HEK293 (cell line): ENCODE data around the gene C1orf74.

Experiments used
- CTCF ChIA-PET: fragments of 350-600 bp; formaldehyde crosslinking; extraction: SDS; loops from one replicate; lab custom pipeline; 2021; ENCODE audit warnings: antibody characterized with exemption; lab: Yijun Ruan, JAX
- POLR2A ChIA-PET: fragments of 300-600 bp; formaldehyde crosslinking; extraction: SDS; loops from one replicate; lab custom pipeline; 2020; ENCODE audit warnings: antibody characterized with exemption, inconsistent platforms; lab: Yijun Ruan, JAX
- H3K27ac ChIP-seq: fragments of 200-500 bp; sonication (Bioruptor generic); 2 replicates; pipeline ENCODE4 v1.5.1; 2014; ENCODE audit warnings: low read depth, low read length, control low read depth, inconsistent platforms; ENCODE audit errors: extremely low read depth
- H3K36me3 ChIP-seq, 2 experiments: fragments of 200-500 bp in 1 of 2; sonication (Bioruptor generic) in 1 of 2; 1 replicate in 1 of 2; 2 replicates in 1 of 2; pipeline ENCODE4 v1.5.1; 2014 to 2017; ENCODE audit warnings: inconsistent platforms in 2 of 2, low read length in 2 of 2; ENCODE audit not compliant: control insufficient read depth in 2 of 2, insufficient read depth in 1 of 2
- H3K4me1 ChIP-seq: fragments of 200-500 bp; sonication (Bioruptor generic); 2 replicates; pipeline ENCODE4 v1.5.1; 2014; ENCODE audit warnings: mild to moderate bottlenecking, low read length, inconsistent platforms; ENCODE audit not compliant: control insufficient read depth, insufficient read depth
- H3K4me3 ChIP-seq: 2 replicates; pipeline ENCODE4 v1.5.1; 2011; ENCODE audit warnings: low read depth, mild to moderate bottlenecking, control low read depth, low read length, moderate library complexity
- H3K9me3 ChIP-seq: fragments of 200-500 bp; sonication (Bioruptor generic); 2 replicates; pipeline ENCODE4 v1.5.1; 2014; ENCODE audit warnings: low read depth, low read length, inconsistent platforms; ENCODE audit not compliant: control insufficient read depth, insufficient read depth
- PRDM1 ChIP-seq: fragments of 450-650 bp; formaldehyde crosslinking; IDR thresholded peaks from 2 replicates; pipeline ENCODE4; 2016; ENCODE audit warnings: missing biosample characterization, missing genetic modification characterization
- SCRT2 ChIP-seq: fragments of 450-650 bp; formaldehyde crosslinking; IDR thresholded peaks from 2 replicates; pipeline ENCODE4 v1.5.1; 2016; ENCODE audit warnings: missing biosample characterization, missing genetic modification characterization
- ZBTB20 ChIP-seq: fragments of 450-650 bp; formaldehyde crosslinking; IDR thresholded peaks from 2 replicates; pipeline ENCODE4 v1.5.1; 2016; ENCODE audit warnings: missing biosample characterization, missing genetic modification characterization
- ZBTB21 ChIP-seq: fragments of 450-650 bp; formaldehyde crosslinking; IDR thresholded peaks from 2 replicates; pipeline ENCODE4 v1.5.1; 2017; ENCODE audit warnings: missing biosample characterization, missing genetic modification characterization
- ZIC2 ChIP-seq: fragments of 450-650 bp; formaldehyde crosslinking; IDR thresholded peaks from 2 replicates; pipeline ENCODE4 v1.5.1; 2016; ENCODE audit warnings: missing biosample characterization, missing genetic modification characterization
- ZNF10 ChIP-seq: fragments of 450-650 bp; formaldehyde crosslinking; IDR thresholded peaks from 2 replicates; pipeline ENCODE4 v1.5.1; 2017; ENCODE audit warnings: missing biosample characterization, missing genetic modification characterization
- ZNF19 ChIP-seq: fragments of 450-650 bp; formaldehyde crosslinking; IDR thresholded peaks from 2 replicates; pipeline ENCODE4; 2016; ENCODE audit warnings: missing biosample characterization, missing genetic modification characterization, low read depth
- ZNF23 ChIP-seq: fragments of 450-650 bp; formaldehyde crosslinking; IDR thresholded peaks from 2 replicates; pipeline ENCODE4 v1.5.1; 2016; ENCODE audit warnings: missing biosample characterization, missing genetic modification characterization, borderline replicate concordance
- ZNF341 ChIP-seq: fragments of 450-650 bp; formaldehyde crosslinking; IDR thresholded peaks from 2 replicates; pipeline ENCODE4; 2016; ENCODE audit warnings: low read depth, missing biosample characterization, missing genetic modification characterization
- ZNF366 ChIP-seq: fragments of 450-650 bp; formaldehyde crosslinking; conservative IDR thresholded peaks from 2 replicates; pipeline ENCODE4 v1.5.1; 2016; ENCODE audit warnings: missing biosample characterization, missing genetic modification characterization
- ZNF37A ChIP-seq: fragments of 450-650 bp; IDR thresholded peaks from 2 replicates; pipeline ENCODE4 v1.5.1; 2018; ENCODE audit warnings: missing biosample characterization, missing genetic modification characterization
- ZNF514 ChIP-seq: fragments of 450-650 bp; formaldehyde crosslinking; IDR thresholded peaks from 2 replicates; pipeline ENCODE4 v1.5.1; 2016; ENCODE audit warnings: missing biosample characterization, missing genetic modification characterization
- ZNF530 ChIP-seq: fragments of 450-650 bp; formaldehyde crosslinking; IDR thresholded peaks from 2 replicates; pipeline ENCODE4 v1.5.1; 2016; ENCODE audit warnings: low read depth, missing biosample characterization, missing genetic modification characterization
- ZNF571 ChIP-seq: fragments of 450-650 bp; formaldehyde crosslinking; IDR thresholded peaks from 2 replicates; pipeline ENCODE4 v1.5.0; 2017; ENCODE audit warnings: missing biosample characterization, missing genetic modification characterization
- ZNF792 ChIP-seq: fragments of 450-650 bp; formaldehyde crosslinking; IDR thresholded peaks from 2 replicates; pipeline ENCODE4 v1.5.1; 2016; ENCODE audit warnings: missing biosample characterization, missing genetic modification characterization
- TF ChIP-seq, protein P1 (sequence below): fragments of 450-650 bp; formaldehyde crosslinking; IDR thresholded peaks from 2 replicates; pipeline ENCODE4 v1.5.1; 2017; ENCODE audit warnings: missing biosample characterization, missing genetic modification characterization
- TF ChIP-seq, protein P2 (sequence below): fragments of 450-650 bp; formaldehyde crosslinking; IDR thresholded peaks from 2 replicates; pipeline ENCODE4 v1.5.1; 2016; ENCODE audit warnings: missing biosample characterization, missing genetic modification characterization
- TF ChIP-seq, protein P3 (sequence below): fragments of 450-650 bp; formaldehyde crosslinking; IDR thresholded peaks from 2 replicates; pipeline ENCODE4 v1.5.1; 2016; ENCODE audit warnings: missing biosample characterization, missing genetic modification characterization
- TF ChIP-seq, protein P4 (sequence below): fragments of 450-650 bp; formaldehyde crosslinking; IDR thresholded peaks from 2 replicates; pipeline ENCODE4 v1.5.1; 2016; ENCODE audit warnings: missing biosample characterization, missing genetic modification characterization
- TF ChIP-seq, protein P5 (sequence below): fragments of 450-650 bp; formaldehyde crosslinking; IDR thresholded peaks from 2 replicates; pipeline ENCODE4 v1.5.1; 2016; ENCODE audit warnings: missing biosample characterization, missing genetic modification characterization
- TF ChIP-seq, protein P6 (sequence below): fragments of 450-650 bp; formaldehyde crosslinking; conservative IDR thresholded peaks from 2 replicates; pipeline ENCODE4 v1.5.1; 2016; ENCODE audit warnings: low read depth, missing biosample characterization, missing genetic modification characterization
- TF ChIP-seq, protein P7 (sequence below): fragments of 450-650 bp; formaldehyde crosslinking; IDR thresholded peaks from 2 replicates; pipeline ENCODE4 v1.5.1; 2016; ENCODE audit warnings: missing biosample characterization, missing genetic modification characterization

Gene C1orf74

DNA sequence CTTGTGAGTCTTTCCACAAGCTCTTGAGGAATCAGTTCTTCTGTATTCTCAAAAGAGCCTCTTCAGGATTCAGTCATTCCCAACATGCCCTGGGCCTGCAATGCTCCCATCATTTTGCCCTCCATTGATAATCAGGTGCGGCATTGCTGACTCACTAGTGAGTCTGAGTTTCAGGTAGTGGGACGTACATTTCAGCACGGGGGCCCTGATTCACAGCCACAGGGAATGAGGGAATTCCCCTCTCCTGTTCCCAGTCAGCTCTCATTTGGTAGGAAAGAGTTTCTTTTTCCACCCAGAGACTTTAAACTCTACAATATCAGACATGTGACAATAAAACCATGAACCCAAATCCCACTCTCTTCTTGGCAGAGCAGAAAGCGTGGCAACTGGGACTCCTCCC lies 25.3 kb upstream of the C1orf74 start:
- ChIA-PET CTCF (interaction anchor here (0.9 to 7.5 kb wide), 2 partner anchors 14 to 18 kb away, joined by 3 to 111 read pairs; no protein-coding TSS in a partner anchor), POLR2A (no interaction called here)
- H3K4me3 ChIP-seq = no peak overlapping the region
- H3K27ac ChIP-seq = no peak overlapping the region
- peaks cover 9% of the 10 kb centered on the region for H3K4me1 ChIP-seq
- TF ChIP-seq ZNF366 (tag by site-specific recombination) (no peak), ZNF10 (tag by site-specific recombination) (0 out of 2 replicates have a peak, but pooled peaks have one; percentile 22)
- H3K36me3 ChIP-seq = no peaks in the 10 kb centered on the region
- no peaks in the 10 kb centered on the region for H3K9me3 ChIP-seq

DNA sequence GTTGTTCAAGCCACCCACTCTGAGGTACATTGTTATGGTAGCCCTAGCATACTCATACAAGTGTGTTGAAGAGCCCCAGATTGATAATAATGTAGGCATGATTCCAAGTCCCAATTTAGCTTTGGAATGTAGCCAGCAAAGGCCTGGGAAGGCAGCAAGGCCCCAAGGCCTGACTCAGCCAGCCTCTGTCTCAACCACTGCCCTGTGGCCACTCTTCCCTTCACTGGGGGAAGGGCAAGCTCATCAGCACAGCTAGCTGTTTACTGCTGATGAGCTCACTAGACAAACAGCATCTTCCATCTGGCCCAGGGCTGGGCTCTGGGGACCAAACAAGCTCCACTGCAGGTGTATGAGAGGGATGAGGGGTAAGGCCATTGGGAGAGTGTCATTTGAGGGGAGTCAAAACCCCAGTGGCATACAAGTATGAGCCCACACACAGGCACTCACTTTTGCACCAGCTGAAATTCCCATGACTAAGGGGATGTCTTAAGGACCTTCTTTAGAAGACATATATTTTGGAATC lies 23.8 kb upstream of the C1orf74 start:
- no peak overlapping the region; the same call in 1 of the 2 replicates for H3K27ac ChIP-seq
- TF ChIP-seq ZIC2 = no peak
- TF ChIP-seq ZNF37A (tag by site-specific recombination) = no peak
- TF ChIP-seq, protein P1, sequence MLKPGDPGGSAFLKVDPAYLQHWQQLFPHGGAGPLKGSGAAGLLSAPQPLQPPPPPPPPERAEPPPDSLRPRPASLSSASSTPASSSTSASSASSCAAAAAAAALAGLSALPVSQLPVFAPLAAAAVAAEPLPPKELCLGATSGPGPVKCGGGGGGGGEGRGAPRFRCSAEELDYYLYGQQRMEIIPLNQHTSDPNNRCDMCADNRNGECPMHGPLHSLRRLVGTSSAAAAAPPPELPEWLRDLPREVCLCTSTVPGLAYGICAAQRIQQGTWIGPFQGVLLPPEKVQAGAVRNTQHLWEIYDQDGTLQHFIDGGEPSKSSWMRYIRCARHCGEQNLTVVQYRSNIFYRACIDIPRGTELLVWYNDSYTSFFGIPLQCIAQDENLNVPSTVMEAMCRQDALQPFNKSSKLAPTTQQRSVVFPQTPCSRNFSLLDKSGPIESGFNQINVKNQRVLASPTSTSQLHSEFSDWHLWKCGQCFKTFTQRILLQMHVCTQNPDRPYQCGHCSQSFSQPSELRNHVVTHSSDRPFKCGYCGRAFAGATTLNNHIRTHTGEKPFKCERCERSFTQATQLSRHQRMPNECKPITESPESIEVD (tag by site-specific recombination) = no peak
- no peak for TF ChIP-seq ZNF571 (tag by site-specific recombination)
- TF ChIP-seq PRDM1 = 0 out of 2 replicates have a peak, but pooled peaks have one; percentile 24
- TF ChIP-seq, protein P2, sequence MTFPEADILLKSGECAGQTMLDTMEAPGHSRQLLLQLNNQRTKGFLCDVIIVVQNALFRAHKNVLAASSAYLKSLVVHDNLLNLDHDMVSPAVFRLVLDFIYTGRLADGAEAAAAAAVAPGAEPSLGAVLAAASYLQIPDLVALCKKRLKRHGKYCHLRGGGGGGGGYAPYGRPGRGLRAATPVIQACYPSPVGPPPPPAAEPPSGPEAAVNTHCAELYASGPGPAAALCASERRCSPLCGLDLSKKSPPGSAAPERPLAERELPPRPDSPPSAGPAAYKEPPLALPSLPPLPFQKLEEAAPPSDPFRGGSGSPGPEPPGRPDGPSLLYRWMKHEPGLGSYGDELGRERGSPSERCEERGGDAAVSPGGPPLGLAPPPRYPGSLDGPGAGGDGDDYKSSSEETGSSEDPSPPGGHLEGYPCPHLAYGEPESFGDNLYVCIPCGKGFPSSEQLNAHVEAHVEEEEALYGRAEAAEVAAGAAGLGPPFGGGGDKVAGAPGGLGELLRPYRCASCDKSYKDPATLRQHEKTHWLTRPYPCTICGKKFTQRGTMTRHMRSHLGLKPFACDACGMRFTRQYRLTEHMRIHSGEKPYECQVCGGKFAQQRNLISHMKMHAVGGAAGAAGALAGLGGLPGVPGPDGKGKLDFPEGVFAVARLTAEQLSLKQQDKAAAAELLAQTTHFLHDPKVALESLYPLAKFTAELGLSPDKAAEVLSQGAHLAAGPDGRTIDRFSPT (tag by site-specific recombination) = no peak
- no peak for TF ChIP-seq ZBTB20
- TF ChIP-seq, protein P3, sequence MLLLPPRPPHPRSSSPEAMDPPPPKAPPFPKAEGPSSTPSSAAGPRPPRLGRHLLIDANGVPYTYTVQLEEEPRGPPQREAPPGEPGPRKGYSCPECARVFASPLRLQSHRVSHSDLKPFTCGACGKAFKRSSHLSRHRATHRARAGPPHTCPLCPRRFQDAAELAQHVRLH (tag by site-specific recombination) = no peak
- no peak for TF ChIP-seq ZNF23
- TF ChIP-seq, protein P4, sequence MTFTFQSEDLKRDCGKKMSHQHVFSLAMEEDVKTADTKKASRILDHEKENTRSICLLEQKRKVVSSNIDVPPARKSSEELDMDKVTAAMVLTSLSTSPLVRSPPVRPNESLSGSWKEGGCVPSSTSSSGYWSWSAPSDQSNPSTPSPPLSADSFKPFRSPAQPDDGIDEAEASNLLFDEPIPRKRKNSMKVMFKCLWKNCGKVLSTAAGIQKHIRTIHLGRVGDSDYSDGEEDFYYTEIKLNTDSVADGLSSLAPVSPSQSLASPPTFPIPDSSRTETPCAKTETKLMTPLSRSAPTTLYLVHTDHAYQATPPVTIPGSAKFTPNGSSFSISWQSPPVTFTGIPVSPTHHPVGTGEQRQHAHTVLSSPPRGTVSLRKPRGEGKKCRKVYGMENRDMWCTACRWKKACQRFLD (tag by site-specific recombination) = no peak
- TF ChIP-seq ZNF19 (tag by site-specific recombination) = no peak
- TF ChIP-seq SCRT2 = peak; percentile 53
- no peak for TF ChIP-seq ZNF514 (tag by site-specific recombination)
- peak; percentile 50; the same call in 1 of the 2 replicates for TF ChIP-seq ZBTB21 (tag by site-specific recombination)
- TF ChIP-seq, protein P5, sequence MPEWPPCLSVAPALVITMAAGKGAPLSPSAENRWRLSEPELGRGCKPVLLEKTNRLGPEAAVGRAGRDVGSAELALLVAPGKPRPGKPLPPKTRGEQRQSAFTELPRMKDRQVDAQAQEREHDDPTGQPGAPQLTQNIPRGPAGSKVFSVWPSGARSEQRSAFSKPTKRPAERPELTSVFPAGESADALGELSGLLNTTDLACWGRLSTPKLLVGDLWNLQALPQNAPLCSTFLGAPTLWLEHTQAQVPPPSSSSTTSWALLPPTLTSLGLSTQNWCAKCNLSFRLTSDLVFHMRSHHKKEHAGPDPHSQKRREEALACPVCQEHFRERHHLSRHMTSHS (tag by site-specific recombination) = no peak
- TF ChIP-seq ZNF341 (tag by site-specific recombination) = 0 out of 2 replicates have a peak, but pooled peaks have one; percentile 32
- TF ChIP-seq, protein P6, sequence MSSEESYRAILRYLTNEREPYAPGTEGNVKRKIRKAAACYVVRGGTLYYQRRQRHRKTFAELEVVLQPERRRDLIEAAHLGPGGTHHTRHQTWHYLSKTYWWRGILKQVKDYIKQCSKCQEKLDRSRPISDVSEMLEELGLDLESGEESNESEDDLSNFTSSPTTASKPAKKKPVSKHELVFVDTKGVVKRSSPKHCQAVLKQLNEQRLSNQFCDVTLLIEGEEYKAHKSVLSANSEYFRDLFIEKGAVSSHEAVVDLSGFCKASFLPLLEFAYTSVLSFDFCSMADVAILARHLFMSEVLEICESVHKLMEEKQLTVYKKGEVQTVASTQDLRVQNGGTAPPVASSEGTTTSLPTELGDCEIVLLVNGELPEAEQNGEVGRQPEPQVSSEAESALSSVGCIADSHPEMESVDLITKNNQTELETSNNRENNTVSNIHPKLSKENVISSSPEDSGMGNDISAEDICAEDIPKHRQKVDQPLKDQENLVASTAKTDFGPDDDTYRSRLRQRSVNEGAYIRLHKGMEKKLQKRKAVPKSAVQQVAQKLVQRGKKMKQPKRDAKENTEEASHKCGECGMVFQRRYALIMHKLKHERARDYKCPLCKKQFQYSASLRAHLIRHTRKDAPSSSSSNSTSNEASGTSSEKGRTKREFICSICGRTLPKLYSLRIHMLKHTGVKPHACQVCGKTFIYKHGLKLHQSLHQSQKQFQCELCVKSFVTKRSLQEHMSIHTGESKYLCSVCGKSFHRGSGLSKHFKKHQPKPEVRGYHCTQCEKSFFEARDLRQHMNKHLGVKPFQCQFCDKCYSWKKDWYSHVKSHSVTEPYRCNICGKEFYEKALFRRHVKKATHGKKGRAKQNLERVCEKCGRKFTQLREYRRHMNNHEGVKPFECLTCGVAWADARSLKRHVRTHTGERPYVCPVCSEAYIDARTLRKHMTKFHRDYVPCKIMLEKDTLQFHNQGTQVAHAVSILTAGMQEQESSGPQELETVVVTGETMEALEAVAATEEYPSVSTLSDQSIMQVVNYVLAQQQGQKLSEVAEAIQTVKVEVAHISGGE = no peak
- TF ChIP-seq, protein P7, sequence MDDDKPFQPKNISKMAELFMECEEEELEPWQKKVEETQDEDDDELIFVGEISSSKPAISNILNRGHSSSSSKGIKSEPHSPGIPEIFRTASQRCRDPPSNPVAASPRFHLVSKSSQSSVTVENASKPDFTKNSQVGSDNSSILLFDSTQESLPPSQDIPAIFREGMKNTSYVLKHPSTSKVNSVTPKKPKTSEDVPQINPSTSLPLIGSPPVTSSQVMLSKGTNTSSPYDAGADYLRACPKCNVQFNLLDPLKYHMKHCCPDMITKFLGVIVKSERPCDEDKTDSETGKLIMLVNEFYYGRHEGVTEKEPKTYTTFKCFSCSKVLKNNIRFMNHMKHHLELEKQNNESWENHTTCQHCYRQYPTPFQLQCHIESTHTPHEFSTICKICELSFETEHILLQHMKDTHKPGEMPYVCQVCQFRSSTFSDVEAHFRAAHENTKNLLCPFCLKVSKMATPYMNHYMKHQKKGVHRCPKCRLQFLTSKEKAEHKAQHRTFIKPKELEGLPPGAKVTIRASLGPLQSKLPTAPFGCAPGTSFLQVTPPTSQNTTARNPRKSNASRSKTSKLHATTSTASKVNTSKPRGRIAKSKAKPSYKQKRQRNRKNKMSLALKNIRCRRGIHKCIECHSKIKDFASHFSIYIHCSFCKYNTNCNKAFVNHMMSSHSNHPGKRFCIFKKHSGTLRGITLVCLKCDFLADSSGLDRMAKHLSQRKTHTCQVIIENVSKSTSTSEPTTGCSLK (tag by site-specific recombination) = no peak
- TF ChIP-seq ZNF792 = peak; percentile 93
- no peak for TF ChIP-seq ZNF530 (tag by site-specific recombination)

More for the DNA sequence above, 23.8 kb upstream of the C1orf74 start:
- no peaks in the 10 kb centered on the region for H3K9me3 ChIP-seq
- CTCF ChIA-PET = interaction anchor here (0.6 to 7.5 kb wide), 2 partner anchors 15 to 181 kb away, joined by 3 to 111 read pairs; no protein-coding TSS in a partner anchor
- no peak overlapping the region for H3K4me3 ChIP-seq
- POLR2A ChIA-PET = interaction anchor here (0.6 to 4.1 kb wide), 8 partner anchors 13 to 50 kb away, joined by 3 to 21 read pairs (median 7); partner anchors contain the start of genes C1orf74 and UTP25
- no peaks in the 10 kb centered on the region for H3K36me3 ChIP-seq
- peaks cover 9% of the 10 kb centered on the region for H3K4me1 ChIP-seq
